ENCODE data around the gene PPARD.

GRCh38 chr6:35342258-35343091 is at the start of gene PPARD:
- TF ChIP-seq EP300 (IDR thresholded peaks at IDR 0.05) (peak; percentile 50 to 94), POLR2A (IDR thresholded peaks at IDR 0.05) (peak; percentile 65 to 97)
